GM12874 (cell line): ENCODE measurements around the gene TMEM270.

ENCODE experiments used
- TF ChIP-seq, protein P1 (sequence below): IDR thresholded peaks from 2 replicates; pipeline ENCODE4 v1.5.1; 2011; ENCODE audit warnings: low read depth, mild to moderate bottlenecking, control low read depth, low read length, moderate library complexity; ENCODE audit not compliant: insufficient read depth

Gene TMEM270

DNA sequence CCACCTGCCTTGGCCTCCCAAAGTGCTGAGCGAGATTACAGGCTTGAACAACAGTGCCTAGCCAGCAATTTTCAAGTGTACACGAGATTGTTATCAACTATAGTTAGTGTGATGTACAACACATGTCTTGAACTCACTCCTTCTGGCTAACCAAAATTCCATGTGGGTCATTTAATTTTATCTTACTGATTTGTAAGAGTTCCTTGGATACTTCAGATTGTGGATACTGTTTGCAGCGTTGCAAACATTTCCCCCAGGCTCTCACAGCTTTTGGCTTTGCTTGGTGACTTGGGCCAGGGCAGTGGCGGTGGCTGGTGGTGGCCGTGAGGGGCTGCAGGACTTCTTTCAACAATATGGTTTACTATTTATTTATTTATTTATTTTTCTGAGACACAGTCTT, 8.5 kb upstream of the TMEM270 start:
- TF ChIP-seq, protein P1, sequence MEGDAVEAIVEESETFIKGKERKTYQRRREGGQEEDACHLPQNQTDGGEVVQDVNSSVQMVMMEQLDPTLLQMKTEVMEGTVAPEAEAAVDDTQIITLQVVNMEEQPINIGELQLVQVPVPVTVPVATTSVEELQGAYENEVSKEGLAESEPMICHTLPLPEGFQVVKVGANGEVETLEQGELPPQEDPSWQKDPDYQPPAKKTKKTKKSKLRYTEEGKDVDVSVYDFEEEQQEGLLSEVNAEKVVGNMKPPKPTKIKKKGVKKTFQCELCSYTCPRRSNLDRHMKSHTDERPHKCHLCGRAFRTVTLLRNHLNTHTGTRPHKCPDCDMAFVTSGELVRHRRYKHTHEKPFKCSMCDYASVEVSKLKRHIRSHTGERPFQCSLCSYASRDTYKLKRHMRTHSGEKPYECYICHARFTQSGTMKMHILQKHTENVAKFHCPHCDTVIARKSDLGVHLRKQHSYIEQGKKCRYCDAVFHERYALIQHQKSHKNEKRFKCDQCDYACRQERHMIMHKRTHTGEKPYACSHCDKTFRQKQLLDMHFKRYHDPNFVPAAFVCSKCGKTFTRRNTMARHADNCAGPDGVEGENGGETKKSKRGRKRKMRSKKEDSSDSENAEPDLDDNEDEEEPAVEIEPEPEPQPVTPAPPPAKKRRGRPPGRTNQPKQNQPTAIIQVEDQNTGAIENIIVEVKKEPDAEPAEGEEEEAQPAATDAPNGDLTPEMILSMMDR = no peak

DNA sequence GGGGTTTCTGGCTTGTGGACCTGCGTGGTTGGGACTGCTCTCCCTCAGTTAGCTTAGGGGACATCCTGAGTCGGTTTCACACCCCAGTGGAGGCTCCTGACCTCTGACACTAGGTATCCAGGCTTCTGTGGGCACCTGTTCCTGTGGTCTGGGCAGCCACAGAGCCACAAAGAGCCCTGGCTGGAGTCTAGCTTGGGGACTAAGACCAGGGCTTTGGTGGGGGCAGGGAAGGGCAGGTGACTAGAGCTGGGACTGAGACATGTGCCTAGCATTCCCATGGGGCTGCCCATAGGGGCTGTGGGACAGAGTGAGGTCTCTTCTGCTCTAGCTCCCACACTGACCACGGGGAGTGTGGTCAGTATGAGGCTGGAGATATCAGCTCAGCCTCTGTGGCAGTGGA, 4.0 kb upstream of the TMEM270 start:
- TF ChIP-seq, protein P1 = no peak

DNA sequence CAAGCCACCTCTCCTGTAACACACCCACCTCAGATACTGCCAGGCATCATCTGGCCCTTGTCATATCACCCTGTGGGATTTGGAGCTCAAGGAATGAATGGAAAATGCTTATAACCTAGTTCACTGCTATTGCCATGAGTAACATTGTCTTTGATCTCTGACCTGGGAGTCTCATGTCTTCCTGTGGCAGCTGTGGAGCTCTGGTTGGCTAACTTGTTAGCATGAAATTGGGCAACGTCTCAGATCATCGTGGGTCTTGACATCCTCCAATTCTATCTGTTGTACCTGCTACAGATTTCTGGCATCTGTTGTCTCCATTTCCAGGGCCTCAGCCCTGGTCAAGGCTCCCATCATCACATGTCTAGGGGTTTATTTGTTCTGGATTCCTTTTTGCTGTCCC, 2.2 kb upstream of the TMEM270 start:
- TF ChIP-seq, protein P1 = no peak

DNA sequence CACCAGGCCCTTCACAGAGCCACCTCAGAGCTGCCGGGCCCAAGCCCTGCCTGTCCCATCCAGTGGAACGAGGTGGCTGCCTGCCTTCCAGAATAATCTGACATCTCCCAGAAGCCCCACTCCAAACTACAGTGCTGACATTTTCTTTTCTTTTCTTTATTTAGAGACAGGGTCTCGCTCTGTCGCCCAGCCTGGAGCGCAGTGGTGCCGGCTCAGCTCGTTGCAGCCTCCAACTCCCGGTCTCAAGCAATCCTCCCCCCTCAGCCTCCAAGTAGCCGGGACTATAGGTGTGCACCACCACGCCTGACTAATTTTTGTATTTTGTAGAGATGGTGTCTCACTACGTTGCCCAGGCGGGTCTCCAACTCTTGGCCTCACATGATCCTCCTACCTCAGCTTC, 346 bp downstream of the TMEM270 start:
- TF ChIP-seq, protein P1 = no peak

DNA sequence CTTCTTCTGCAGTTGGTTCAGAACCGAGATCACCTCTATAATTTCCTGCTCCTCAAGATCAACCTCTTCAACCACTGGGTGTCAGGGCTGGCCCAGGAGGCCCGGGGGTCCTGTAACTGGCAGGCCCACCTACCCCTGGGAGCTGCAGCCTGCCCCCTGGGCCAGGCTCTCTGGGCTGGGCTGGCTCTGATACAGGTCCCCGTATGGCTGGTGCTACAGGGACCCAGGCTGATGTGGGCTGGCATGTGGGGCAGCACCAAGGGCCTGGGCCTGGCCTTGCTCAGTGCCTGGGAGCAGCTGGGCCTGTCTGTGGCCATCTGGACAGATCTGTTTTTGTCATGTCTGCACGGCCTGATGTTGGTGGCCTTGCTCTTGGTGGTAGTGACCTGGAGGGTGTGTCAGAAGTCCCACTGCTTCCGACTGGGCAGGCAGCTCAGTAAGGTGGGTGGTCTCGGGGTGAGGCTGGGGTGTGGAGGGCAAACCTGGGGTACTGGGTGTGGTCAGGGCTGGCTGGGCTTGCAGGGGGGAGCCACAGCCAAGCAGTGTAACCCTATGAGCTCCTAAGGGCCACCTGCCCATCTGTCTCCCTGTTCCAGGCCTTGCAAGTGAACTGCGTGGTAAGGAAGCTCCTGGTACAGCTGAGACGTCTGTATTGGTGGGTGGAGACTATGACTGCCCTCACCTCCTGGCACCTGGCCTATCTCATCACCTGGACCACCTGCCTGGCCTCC, 4.2 kb downstream of the TMEM270 start:
- TF ChIP-seq, protein P1 = no peak

DNA sequence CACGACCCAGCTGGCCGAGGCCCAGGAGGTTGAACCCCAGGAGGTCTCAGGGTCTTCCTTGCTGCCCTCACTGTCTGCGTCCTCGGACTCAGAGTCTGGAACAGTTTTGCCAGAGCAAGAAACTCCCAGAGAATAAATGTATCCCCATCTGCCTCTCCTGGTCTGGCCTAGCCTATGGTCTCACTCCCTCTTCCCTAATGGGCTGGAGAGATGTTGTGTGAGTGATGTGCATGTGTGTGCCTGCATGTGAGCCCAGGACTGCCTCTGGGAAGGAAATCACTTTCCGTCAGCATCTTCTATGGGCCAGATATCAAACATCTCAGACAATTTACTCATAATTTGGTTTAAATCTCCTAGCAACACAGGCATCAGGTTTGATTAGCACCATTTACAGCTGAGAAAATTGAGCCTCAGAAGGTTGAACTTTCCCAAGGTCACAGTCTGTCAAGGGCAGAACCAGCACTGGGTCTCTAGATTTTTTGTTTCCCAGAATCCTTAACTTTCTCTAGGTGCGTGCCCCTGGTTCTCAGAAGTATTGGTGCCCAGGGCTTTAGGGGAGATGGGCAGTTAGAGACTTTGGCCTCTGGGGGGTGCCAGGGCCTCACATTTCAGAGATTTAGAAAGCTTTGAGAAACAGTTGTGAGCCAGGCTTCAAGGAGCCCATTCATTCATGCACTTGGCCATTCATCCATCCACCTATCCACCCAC, 4.9 kb downstream of the TMEM270 start:
- TF ChIP-seq, protein P1 = peak; percentile 52

DNA sequence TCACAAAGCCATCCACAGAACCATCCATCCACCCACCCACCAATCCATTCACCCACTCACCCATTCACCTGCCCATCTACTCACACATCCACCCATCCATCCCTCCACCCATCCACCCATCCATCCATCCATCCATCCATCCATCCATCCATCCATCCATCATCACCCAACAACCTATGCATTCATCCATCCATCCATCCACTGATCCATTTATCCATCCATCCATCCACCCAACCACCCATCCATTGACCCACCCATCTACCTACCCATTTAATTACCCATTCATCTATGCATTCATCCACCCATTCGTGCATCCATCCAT, 5.4 kb downstream of the TMEM270 start:
- TF ChIP-seq, protein P1 = no peak
